G401 (cell line): ENCODE results near the gene FAXC. TPM values are rescaled to one million over a fixed set of nuclear protein-coding genes. Genes with fewer than 3 reads are reported as not detected.

Source experiments
- DNase-seq: peaks from one replicate; pipeline ENCODE4 v3.0.0-alpha.2; 2015; ENCODE audit warnings: low spot score
- in situ Hi-C: cut with HindIII; loops from 2 replicates; pipeline ENCODE4 v1.10.0; 2016; ENCODE audit warnings: low sequenced_read_pairs, mixed read lengths
- total RNA-seq: library from RNA; depleted of rRNA; stranded (reverse); fragments of >200 nt; shearing (Covaris generic); gene quantifications from 2 replicates; pipeline ENCODE4 v1.2.3, GENCODE V29; 2014; rRNA removed

Gene FAXC
- total RNA-seq, 1 experiment from 2014 or later = 0.71 TPM

GRCh38 chr6:99233219-99233618, 116.3 kb downstream of the FAXC start:
- in situ Hi-C loops = no loop called here
- no peak for DNase-seq

GRCh38 chr6:99232056-99232455, 117.4 kb downstream of the FAXC start:
- DNase-seq = no peak
- in situ Hi-C loops = no loop called here

DNA sequence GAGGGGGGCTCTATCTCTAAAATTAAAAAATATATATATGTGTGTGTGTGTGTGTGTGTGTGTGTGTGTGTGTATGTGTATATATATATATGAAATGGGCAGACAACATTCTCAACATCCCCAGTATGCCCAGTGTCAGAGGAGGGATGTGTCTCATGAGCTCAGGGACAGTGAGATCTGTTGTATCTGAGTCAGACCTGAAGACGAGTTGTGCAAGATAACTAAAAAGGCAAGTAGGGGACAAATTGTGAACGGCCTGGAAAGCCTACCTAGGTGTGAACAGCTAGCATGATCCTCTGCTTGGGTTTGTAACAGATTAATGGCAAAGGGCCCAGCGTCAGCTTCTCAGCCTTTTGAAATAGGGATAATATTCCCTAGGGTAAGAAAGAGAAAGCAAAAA, 124.3 kb downstream of the FAXC start:
- in situ Hi-C loops = no loop called here
- no peak for DNase-seq

Other genes with a start within 250 kb of the FAXC start
- gene COQ3, start 44.5 kb upstream of the FAXC start, total RNA-seq = 10.5 and 14.0 TPM in 2 replicates
- gene PNISR, start 75.6 kb upstream of the FAXC start, total RNA-seq = 19.6 and 29.3 TPM in 2 replicates
- gene USP45, start 165.7 kb upstream of the FAXC start, total RNA-seq = 24.6 and 34.9 TPM in 2 replicates
- 130 and 168 TPM in 2 replicates for gene CCNC, start 219.0 kb upstream of the FAXC start, total RNA-seq